GM19455 (cell line): ENCODE results near the gene BCAS1.
"Not testable (repeated sequence)": the region's sequence is repeated elsewhere in the genome, so short reads cannot be mapped to it uniquely, and the experiment has no call there.

Experiments used
- ATAC-seq: cut with Tn5 transposase; IDR thresholded peaks from one replicate; pipeline ENCODE4 v1.9.1; 2021; ENCODE audit not compliant: unreplicated experiment

BCAS1 gene

GRCh38 chr20:53994088-53994487 is 76.3 kb downstream of the BCAS1 start:
- no peak for ATAC-seq

- no peak for ATAC-seq
Observed at GRCh38 chr20:53993310-53993709, 77.1 kb downstream of the BCAS1 start.

- ATAC-seq = no peak
Observed at GRCh38 chr20:53990768-53991450, 79.5 kb downstream of the BCAS1 start.

GRCh38 chr20:53990003-53990402 is 80.4 kb downstream of the BCAS1 start:
- no peak for ATAC-seq

GRCh38 chr20:53989401-53989800 is 81.0 kb downstream of the BCAS1 start:
- no peak for ATAC-seq

- ATAC-seq = no peak
Observed at GRCh38 chr20:53986037-53986650, 84.2 kb downstream of the BCAS1 start.

- ATAC-seq = no peak
Observed at GRCh38 chr20:53985150-53985518, 85.3 kb downstream of the BCAS1 start.

- no peak for ATAC-seq
Observed at GRCh38 chr20:53984356-53985149, 85.8 kb downstream of the BCAS1 start.

- no peak for ATAC-seq
Observed at GRCh38 chr20:53983401-53983800, 87.0 kb downstream of the BCAS1 start.

GRCh38 chr20:53982624-53983023 is 87.8 kb downstream of the BCAS1 start:
- no peak for ATAC-seq

- no peak for ATAC-seq
Observed at GRCh38 chr20:53981752-53982437, 88.5 kb downstream of the BCAS1 start.

- ATAC-seq = no peak
Observed at GRCh38 chr20:53981130-53981529, 89.3 kb downstream of the BCAS1 start.

- ATAC-seq = no peak
Observed at GRCh38 chr20:53980031-53980465, 90.3 kb downstream of the BCAS1 start.

GRCh38 chr20:53978497-53978896 is 91.9 kb downstream of the BCAS1 start:
- no peak for ATAC-seq

- ATAC-seq = no peak
Observed at GRCh38 chr20:53977391-53977790, 93.0 kb downstream of the BCAS1 start.

GRCh38 chr20:53975761-53976160 is 94.6 kb downstream of the BCAS1 start:
- ATAC-seq = no peak

- ATAC-seq = no peak
Observed at GRCh38 chr20:53974785-53975555, 95.4 kb downstream of the BCAS1 start.

GRCh38 chr20:53973882-53974281 is 96.5 kb downstream of the BCAS1 start:
- ATAC-seq = not testable (repeated sequence)

GRCh38 chr20:53972179-53972578 is 98.2 kb downstream of the BCAS1 start:
- no peak for ATAC-seq

- no peak for ATAC-seq
Observed at GRCh38 chr20:53971096-53971683, 99.2 kb downstream of the BCAS1 start.
